HEK293 (cell line): ENCODE data around the gene NKG7.
A peak's percentile ranks its signal among the peaks of the same experiment; 100 is the strongest.

Experiments
- GFI1B ChIP-seq: fragments of 450-650 bp; formaldehyde crosslinking; IDR thresholded peaks from 2 replicates; pipeline ENCODE4 v1.5.1; 2016; ENCODE audit warnings: missing biosample characterization, missing genetic modification characterization
- GLI4 ChIP-seq: fragments of 450-650 bp; formaldehyde crosslinking; IDR thresholded peaks from 2 replicates; pipeline ENCODE4 v1.5.1; 2016; ENCODE audit warnings: missing biosample characterization, missing genetic modification characterization
- GLIS1 ChIP-seq: fragments of 450-650 bp; formaldehyde crosslinking; IDR thresholded peaks from 2 replicates; pipeline ENCODE4 v1.5.1; 2016; ENCODE audit warnings: missing biosample characterization, missing genetic modification characterization
- KLF9 ChIP-seq: fragments of 450-650 bp; formaldehyde crosslinking; IDR thresholded peaks from 2 replicates; pipeline ENCODE4 v1.5.1; 2016; ENCODE audit warnings: missing biosample characterization, missing genetic modification characterization, low read depth
- MZF1 ChIP-seq: fragments of 450-650 bp; formaldehyde crosslinking; IDR thresholded peaks from 2 replicates; pipeline ENCODE4 v1.5.1; 2017; ENCODE audit warnings: missing biosample characterization, missing genetic modification characterization, borderline replicate concordance
- RBAK ChIP-seq: fragments of 450-650 bp; formaldehyde crosslinking; IDR thresholded peaks from 2 replicates; pipeline ENCODE4 v1.5.1; 2016; ENCODE audit warnings: missing biosample characterization, missing genetic modification characterization
- SCRT1 ChIP-seq: fragments of 450-650 bp; formaldehyde crosslinking; IDR thresholded peaks from 2 replicates; pipeline ENCODE4 v1.5.1; 2016; ENCODE audit warnings: missing biosample characterization, missing genetic modification characterization, borderline replicate concordance
- SCRT2 ChIP-seq: fragments of 450-650 bp; formaldehyde crosslinking; IDR thresholded peaks from 2 replicates; pipeline ENCODE4 v1.5.1; 2016; ENCODE audit warnings: missing biosample characterization, missing genetic modification characterization
- SP2 ChIP-seq: fragments of 450-650 bp; formaldehyde crosslinking; IDR thresholded peaks from 2 replicates; pipeline ENCODE4 v1.5.1; 2016; ENCODE audit warnings: missing biosample characterization, missing genetic modification characterization
- SP3 ChIP-seq: fragments of 450-650 bp; formaldehyde crosslinking; IDR thresholded peaks from 2 replicates; pipeline ENCODE4 v1.5.1; 2016; ENCODE audit warnings: missing biosample characterization, missing genetic modification characterization
- ZBTB17 ChIP-seq: fragments of 450-650 bp; formaldehyde crosslinking; IDR thresholded peaks from 2 replicates; pipeline ENCODE4 v1.5.1; 2016; ENCODE audit warnings: missing biosample characterization, missing genetic modification characterization
- ZFHX2 ChIP-seq: fragments of 450-650 bp; formaldehyde crosslinking; conservative IDR thresholded peaks from 2 replicates; pipeline ENCODE4 v1.5.1; 2016; ENCODE audit warnings: missing biosample characterization, missing genetic modification characterization
- ZNF157 ChIP-seq: fragments of 450-650 bp; formaldehyde crosslinking; IDR thresholded peaks from 2 replicates; pipeline ENCODE4 v1.5.1; 2016; ENCODE audit warnings: missing biosample characterization, missing genetic modification characterization
- ZNF174 ChIP-seq: fragments of 450-650 bp; formaldehyde crosslinking; IDR thresholded peaks from 2 replicates; pipeline ENCODE4 v1.5.0; 2017; ENCODE audit warnings: missing biosample characterization, mild to moderate bottlenecking, missing genetic modification characterization
- ZNF23 ChIP-seq: fragments of 450-650 bp; formaldehyde crosslinking; IDR thresholded peaks from 2 replicates; pipeline ENCODE4 v1.5.1; 2016; ENCODE audit warnings: missing biosample characterization, missing genetic modification characterization, borderline replicate concordance
- ZNF335 ChIP-seq: fragments of 450-650 bp; formaldehyde crosslinking; conservative IDR thresholded peaks from 2 replicates; pipeline ENCODE4 v1.5.1; 2016; ENCODE audit warnings: missing biosample characterization, missing genetic modification characterization
- ZNF341 ChIP-seq: fragments of 450-650 bp; formaldehyde crosslinking; IDR thresholded peaks from 2 replicates; pipeline ENCODE4; 2016; ENCODE audit warnings: low read depth, missing biosample characterization, missing genetic modification characterization
- ZNF350 ChIP-seq: fragments of 450-650 bp; formaldehyde crosslinking; IDR thresholded peaks from 2 replicates; pipeline ENCODE4 v1.5.0; 2017; ENCODE audit warnings: missing biosample characterization, mild to moderate bottlenecking, missing genetic modification characterization
- ZNF354C ChIP-seq: fragments of 450-650 bp; formaldehyde crosslinking; IDR thresholded peaks from 2 replicates; pipeline ENCODE4 v1.5.1; 2016; ENCODE audit warnings: missing biosample characterization, missing genetic modification characterization, low read depth, borderline replicate concordance
- ZNF501 ChIP-seq: fragments of 450-650 bp; formaldehyde crosslinking; IDR thresholded peaks from 2 replicates; pipeline ENCODE4 v1.5.1; 2016; ENCODE audit warnings: missing biosample characterization, missing genetic modification characterization
- ZNF561 ChIP-seq: fragments of 450-650 bp; IDR thresholded peaks from 2 replicates; pipeline ENCODE4 v1.5.1; 2018; ENCODE audit warnings: missing biosample characterization, missing genetic modification characterization, borderline replicate concordance
- ZNF660 ChIP-seq: fragments of 450-650 bp; IDR thresholded peaks from 2 replicates; pipeline ENCODE4 v1.5.1; 2018; ENCODE audit warnings: missing biosample characterization, mild to moderate bottlenecking, missing genetic modification characterization
- ZNF768 ChIP-seq: fragments of 450-650 bp; formaldehyde crosslinking; IDR thresholded peaks from 2 replicates; pipeline ENCODE4 v1.5.1; 2018; ENCODE audit warnings: missing biosample characterization, mild to moderate bottlenecking, missing genetic modification characterization
- ZNF843 ChIP-seq: fragments of 450-650 bp; formaldehyde crosslinking; IDR thresholded peaks from 2 replicates; pipeline ENCODE4 v1.5.1; 2016; ENCODE audit warnings: missing biosample characterization, missing genetic modification characterization
- TF ChIP-seq, protein P1 (sequence below): fragments of 450-650 bp; formaldehyde crosslinking; IDR thresholded peaks from 2 replicates; pipeline ENCODE4 v1.5.1; 2016; ENCODE audit warnings: missing biosample characterization, missing genetic modification characterization
- TF ChIP-seq, protein P2 (sequence below): fragments of 450-650 bp; formaldehyde crosslinking; conservative IDR thresholded peaks from 2 replicates; pipeline ENCODE4 v1.5.1; 2016; ENCODE audit warnings: low read depth, missing biosample characterization, missing genetic modification characterization
- TF ChIP-seq, protein P3 (sequence below): fragments of 450-650 bp; formaldehyde crosslinking; IDR thresholded peaks from 2 replicates; pipeline ENCODE4 v1.5.1; 2016; ENCODE audit warnings: missing biosample characterization, missing genetic modification characterization
- TF ChIP-seq, protein P4 (sequence below): fragments of 450-650 bp; formaldehyde crosslinking; optimal IDR thresholded peaks from 2 replicates; pipeline ENCODE3; 2016; ENCODE audit warnings: missing biosample characterization, mild to moderate bottlenecking, missing genetic modification characterization
- TF ChIP-seq, protein P5 (sequence below): fragments of 450-650 bp; formaldehyde crosslinking; IDR thresholded peaks from 2 replicates; pipeline ENCODE4 v1.5.1; 2016; ENCODE audit warnings: missing biosample characterization, missing genetic modification characterization

The NKG7 gene

DNA sequence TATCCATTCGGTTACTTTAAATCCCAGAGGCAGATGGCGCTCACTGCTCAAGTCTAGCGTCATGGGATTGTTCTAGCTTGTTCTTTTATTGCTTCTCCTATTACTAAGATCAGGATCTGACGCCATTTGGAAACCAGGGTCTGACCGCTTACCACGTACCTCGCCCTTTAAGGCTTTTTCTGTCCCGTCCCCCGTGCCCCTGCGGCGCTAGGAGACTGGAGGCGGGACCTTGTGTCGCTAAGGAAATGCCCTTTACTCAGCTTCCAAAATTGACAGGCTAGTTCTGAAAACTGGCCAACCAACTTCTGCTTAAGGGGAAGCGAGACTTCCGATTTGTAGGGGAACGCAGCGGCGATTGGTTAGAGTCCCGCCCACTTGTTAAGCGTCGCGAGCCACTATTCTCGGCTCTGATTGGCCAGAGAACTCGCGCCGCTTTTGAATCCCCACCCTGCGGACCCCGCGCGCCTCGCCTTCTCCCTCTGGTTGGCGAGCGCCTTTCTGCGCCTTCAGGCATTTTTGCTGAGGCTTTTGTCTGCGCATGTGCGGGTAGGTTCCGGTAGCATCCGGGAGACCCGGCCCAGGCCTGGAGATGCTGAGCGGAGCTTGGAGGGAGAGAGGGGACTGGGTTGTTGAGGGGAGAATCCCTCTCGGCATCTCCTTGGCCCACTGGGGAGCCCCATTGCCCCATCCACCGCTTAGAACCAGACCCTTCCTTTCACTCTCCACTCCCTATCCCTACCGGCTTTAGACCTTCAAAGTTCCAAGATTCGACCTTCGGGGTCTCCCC is 21.8 kb upstream of the NKG7 start (continued):
- TF ChIP-seq, protein P1, sequence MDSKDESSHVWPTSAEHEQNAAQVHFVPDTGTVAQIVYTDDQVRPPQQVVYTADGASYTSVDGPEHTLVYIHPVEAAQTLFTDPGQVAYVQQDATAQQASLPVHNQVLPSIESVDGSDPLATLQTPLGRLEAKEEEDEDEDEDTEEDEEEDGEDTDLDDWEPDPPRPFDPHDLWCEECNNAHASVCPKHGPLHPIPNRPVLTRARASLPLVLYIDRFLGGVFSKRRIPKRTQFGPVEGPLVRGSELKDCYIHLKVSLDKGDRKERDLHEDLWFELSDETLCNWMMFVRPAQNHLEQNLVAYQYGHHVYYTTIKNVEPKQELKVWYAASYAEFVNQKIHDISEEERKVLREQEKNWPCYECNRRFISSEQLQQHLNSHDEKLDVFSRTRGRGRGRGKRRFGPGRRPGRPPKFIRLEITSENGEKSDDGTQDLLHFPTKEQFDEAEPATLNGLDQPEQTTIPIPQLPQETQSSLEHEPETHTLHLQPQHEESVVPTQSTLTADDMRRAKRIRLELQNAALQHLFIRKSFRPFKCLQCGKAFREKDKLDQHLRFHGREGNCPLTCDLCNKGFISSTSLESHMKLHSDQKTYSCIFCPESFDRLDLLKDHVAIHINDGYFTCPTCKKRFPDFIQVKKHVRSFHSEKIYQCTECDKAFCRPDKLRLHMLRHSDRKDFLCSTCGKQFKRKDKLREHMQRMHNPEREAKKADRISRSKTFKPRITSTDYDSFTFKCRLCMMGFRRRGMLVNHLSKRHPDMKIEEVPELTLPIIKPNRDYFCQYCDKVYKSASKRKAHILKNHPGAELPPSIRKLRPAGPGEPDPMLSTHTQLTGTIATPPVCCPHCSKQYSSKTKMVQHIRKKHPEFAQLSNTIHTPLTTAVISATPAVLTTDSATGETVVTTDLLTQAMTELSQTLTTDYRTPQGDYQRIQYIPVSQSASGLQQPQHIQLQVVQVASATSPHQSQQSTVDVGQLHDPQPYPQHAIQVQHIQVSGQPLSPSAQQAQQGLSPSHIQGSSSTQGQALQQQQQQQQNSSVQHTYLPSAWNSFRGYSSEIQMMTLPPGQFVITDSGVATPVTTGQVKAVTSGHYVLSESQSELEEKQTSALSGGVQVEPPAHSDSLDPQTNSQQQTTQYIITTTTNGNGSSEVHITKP, result peak; percentile 82
- TF ChIP-seq ZNF660, result peak; percentile 74
- TF ChIP-seq SP2 (tag by site-specific recombination), result peak; percentile 97
- no peak for TF ChIP-seq GFI1B
- peak; percentile 100 for TF ChIP-seq SCRT2 (tag by site-specific recombination)
- no peak for TF ChIP-seq RBAK
- peak; percentile 75 for TF ChIP-seq ZBTB17
- TF ChIP-seq, protein P2, sequence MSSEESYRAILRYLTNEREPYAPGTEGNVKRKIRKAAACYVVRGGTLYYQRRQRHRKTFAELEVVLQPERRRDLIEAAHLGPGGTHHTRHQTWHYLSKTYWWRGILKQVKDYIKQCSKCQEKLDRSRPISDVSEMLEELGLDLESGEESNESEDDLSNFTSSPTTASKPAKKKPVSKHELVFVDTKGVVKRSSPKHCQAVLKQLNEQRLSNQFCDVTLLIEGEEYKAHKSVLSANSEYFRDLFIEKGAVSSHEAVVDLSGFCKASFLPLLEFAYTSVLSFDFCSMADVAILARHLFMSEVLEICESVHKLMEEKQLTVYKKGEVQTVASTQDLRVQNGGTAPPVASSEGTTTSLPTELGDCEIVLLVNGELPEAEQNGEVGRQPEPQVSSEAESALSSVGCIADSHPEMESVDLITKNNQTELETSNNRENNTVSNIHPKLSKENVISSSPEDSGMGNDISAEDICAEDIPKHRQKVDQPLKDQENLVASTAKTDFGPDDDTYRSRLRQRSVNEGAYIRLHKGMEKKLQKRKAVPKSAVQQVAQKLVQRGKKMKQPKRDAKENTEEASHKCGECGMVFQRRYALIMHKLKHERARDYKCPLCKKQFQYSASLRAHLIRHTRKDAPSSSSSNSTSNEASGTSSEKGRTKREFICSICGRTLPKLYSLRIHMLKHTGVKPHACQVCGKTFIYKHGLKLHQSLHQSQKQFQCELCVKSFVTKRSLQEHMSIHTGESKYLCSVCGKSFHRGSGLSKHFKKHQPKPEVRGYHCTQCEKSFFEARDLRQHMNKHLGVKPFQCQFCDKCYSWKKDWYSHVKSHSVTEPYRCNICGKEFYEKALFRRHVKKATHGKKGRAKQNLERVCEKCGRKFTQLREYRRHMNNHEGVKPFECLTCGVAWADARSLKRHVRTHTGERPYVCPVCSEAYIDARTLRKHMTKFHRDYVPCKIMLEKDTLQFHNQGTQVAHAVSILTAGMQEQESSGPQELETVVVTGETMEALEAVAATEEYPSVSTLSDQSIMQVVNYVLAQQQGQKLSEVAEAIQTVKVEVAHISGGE, result 0 out of 2 replicates have a peak, but pooled peaks have one; percentile 19
- peak; percentile 89 for TF ChIP-seq SP3 (tag by site-specific recombination)
- TF ChIP-seq ZNF23, result no peak
- peak; percentile 22; the same call in 1 of the 2 replicates for TF ChIP-seq KLF9 (tag by site-specific recombination)
- peak; percentile 46 for TF ChIP-seq ZNF341 (tag by site-specific recombination)
- TF ChIP-seq ZNF561 (tag by site-specific recombination), result peak; percentile 100
- TF ChIP-seq MZF1 (tag by site-specific recombination), result 0 out of 2 replicates have a peak, but pooled peaks have one; percentile 14
- TF ChIP-seq, protein P3, sequence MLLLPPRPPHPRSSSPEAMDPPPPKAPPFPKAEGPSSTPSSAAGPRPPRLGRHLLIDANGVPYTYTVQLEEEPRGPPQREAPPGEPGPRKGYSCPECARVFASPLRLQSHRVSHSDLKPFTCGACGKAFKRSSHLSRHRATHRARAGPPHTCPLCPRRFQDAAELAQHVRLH (tag by site-specific recombination), result peak; percentile 19; the same call in 1 of the 2 replicates
- TF ChIP-seq ZFHX2 (tag by site-specific recombination), result peak; percentile 64; the same call in 1 of the 2 replicates
- TF ChIP-seq ZNF157, result no peak
- 0 out of 2 replicates have a peak, but pooled peaks have one; percentile 42 for TF ChIP-seq GLI4 (tag by site-specific recombination)
- peak; percentile 88 for TF ChIP-seq SCRT1 (tag by site-specific recombination)
- TF ChIP-seq, protein P4, sequence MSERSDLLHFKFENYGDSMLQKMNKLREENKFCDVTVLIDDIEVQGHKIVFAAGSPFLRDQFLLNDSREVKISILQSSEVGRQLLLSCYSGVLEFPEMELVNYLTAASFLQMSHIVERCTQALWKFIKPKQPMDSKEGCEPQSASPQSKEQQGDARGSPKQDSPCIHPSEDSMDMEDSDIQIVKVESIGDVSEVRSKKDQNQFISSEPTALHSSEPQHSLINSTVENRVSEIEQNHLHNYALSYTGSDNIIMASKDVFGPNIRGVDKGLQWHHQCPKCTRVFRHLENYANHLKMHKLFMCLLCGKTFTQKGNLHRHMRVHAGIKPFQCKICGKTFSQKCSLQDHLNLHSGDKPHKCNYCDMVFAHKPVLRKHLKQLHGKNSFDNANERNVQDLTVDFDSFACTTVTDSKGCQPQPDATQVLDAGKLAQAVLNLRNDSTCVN (tag by site-specific recombination), result peak; percentile 33
- peak; percentile 38; the same call in 1 of the 2 replicates for TF ChIP-seq ZNF501
- peak; percentile 75 for TF ChIP-seq ZNF335 (tag by site-specific recombination)
- TF ChIP-seq, protein P5, sequence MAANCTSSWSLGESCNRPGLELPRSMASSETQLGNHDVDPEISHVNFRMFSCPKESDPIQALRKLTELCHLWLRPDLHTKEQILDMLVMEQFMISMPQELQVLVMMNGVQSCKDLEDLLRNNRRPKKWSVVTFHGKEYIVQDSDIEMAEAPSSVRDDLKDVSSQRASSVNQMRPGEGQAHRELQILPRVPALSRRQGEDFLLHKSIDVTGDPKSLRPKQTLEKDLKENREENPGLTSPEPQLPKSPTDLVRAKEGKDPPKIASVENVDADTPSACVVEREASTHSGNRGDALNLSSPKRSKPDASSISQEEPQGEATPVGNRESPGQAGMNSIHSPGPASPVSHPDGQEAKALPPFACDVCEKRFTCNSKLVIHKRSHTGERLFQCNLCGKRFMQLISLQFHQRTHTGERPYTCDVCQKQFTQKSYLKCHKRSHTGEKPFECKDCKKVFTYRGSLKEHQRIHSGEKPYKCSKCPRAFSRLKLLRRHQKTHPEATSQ (tag by site-specific recombination), result no peak
- TF ChIP-seq ZNF843, result no peak
- no peak for TF ChIP-seq ZNF768 (tag by site-specific recombination)
- TF ChIP-seq ZNF174 (tag by site-specific recombination), result no peak
- peak; percentile 95 for TF ChIP-seq ZNF350 (tag by site-specific recombination)
- no peak for TF ChIP-seq ZNF354C
- TF ChIP-seq GLIS1 (tag by site-specific recombination), result peak; percentile 13; the same call in 1 of the 2 replicates
- TF ChIP-seq, all 188 proteins: peak for 29
